Adrenal gland (tissue), 5 donors: ENCODE data around the gene NOXA1.

Experiments
- POLR2A ChIP-seq, 2 donors: fragments of 450-650 bp; IDR thresholded peaks; one replicate each; pipeline ENCODE4 v1.6.1; 2017; ENCODE audit warnings: antibody characterized with exemption in 2 of 2, mild to moderate bottlenecking in 2 of 2, moderate library complexity in 1 of 2
- TF ChIP-seq, protein P1 (sequence below), 6 experiments: fragments of 450-650 bp in 4 of 6; fragments of 200-600 bp in 2 of 6; sonication (generic) in 1 of 6; IDR thresholded peaks; 1 replicate in 5 of 6; 2 replicates in 1 of 6; pipeline versions ENCODE4 v1.5.1 to v1.8.0; 2016 to 2021; ENCODE audit warnings: antibody characterized with exemption in 6 of 6, mild to moderate bottlenecking in 2 of 6, moderate library complexity in 1 of 6
- donor health status: DM: no; HTN: no; CAD: no.

DNA sequence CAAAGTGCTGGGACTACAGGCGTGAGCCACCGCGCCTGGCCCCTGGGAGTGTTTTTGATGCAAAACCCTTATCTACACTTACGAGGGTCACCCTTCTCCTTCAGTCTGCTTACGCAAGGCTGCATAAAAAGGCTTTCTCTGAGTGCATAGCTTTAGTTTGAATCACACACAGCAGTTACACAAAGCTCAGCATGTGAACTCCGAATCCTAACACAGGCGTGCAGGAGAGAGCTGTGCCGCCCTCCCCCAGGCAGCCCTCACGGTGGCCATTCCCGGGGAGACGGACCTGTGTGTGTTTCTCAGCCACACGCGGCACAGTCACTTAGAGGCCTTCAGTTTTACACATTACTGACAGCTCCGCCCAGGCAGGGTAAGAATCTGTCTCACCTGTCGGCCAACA lies 27.0 kb upstream of the NOXA1 start:
- TF ChIP-seq, protein P1, sequence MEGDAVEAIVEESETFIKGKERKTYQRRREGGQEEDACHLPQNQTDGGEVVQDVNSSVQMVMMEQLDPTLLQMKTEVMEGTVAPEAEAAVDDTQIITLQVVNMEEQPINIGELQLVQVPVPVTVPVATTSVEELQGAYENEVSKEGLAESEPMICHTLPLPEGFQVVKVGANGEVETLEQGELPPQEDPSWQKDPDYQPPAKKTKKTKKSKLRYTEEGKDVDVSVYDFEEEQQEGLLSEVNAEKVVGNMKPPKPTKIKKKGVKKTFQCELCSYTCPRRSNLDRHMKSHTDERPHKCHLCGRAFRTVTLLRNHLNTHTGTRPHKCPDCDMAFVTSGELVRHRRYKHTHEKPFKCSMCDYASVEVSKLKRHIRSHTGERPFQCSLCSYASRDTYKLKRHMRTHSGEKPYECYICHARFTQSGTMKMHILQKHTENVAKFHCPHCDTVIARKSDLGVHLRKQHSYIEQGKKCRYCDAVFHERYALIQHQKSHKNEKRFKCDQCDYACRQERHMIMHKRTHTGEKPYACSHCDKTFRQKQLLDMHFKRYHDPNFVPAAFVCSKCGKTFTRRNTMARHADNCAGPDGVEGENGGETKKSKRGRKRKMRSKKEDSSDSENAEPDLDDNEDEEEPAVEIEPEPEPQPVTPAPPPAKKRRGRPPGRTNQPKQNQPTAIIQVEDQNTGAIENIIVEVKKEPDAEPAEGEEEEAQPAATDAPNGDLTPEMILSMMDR (IDR thresholded peaks at IDR 0.05): no peak
- no peak for TF ChIP-seq POLR2A (IDR thresholded peaks at IDR 0.05)
